GM19043 (cell line): ENCODE measurements around the gene SHROOM1.
"Not testable (repeated sequence)": the region's sequence is repeated elsewhere in the genome, so short reads cannot be mapped to it uniquely, and the experiment has no call there.

Experiments used
- ATAC-seq: cut with Tn5 transposase; IDR thresholded peaks from one replicate; pipeline ENCODE4 v1.9.1; 2021; ENCODE audit warnings: low read depth; ENCODE audit not compliant: unreplicated experiment

The SHROOM1 gene

GRCh38 chr5:132830436-132831094, at the start of gene SHROOM1:
TSS of gene SHROOM1 (minus strand) at chr5:132830647. CDS start at chr5:132826140, 4,507 bp downstream.
- peak; percentile 54 for ATAC-seq

- ATAC-seq, result no peak
These were observed 47.5 kb upstream of the SHROOM1 start for GRCh38 chr5:132877938-132878337.

GRCh38 chr5:132877466-132877865, 47.0 kb upstream of the SHROOM1 start:
- ATAC-seq, result no peak

GRCh38 chr5:132876020-132876759, 45.7 kb upstream of the SHROOM1 start:
- ATAC-seq, result no peak

- ATAC-seq, result no peak
These were observed 43.5 kb upstream of the SHROOM1 start for GRCh38 chr5:132873930-132874271.

- no peak for ATAC-seq
These were observed 42.9 kb upstream of the SHROOM1 start, which contains the start of gene LEAP2 for GRCh38 chr5:132873119-132873929. TSS of gene LEAP2 (plus strand) at chr5:132873668. CDS start at chr5:132873695, 27 bp downstream.

GRCh38 chr5:132872788-132873118, 42.3 kb upstream of the SHROOM1 start:
- no peak for ATAC-seq

GRCh38 chr5:132871459-132872284, 41.2 kb upstream of the SHROOM1 start:
- ATAC-seq, result no peak

GRCh38 chr5:132870801-132871200, 40.4 kb upstream of the SHROOM1 start:
- ATAC-seq, result no peak

GRCh38 chr5:132868754-132869153, 38.3 kb upstream of the SHROOM1 start:
- no peak for ATAC-seq

GRCh38 chr5:132867046-132867451, 36.6 kb upstream of the SHROOM1 start:
- no peak for ATAC-seq

- ATAC-seq, result peak; percentile 99
These were observed 36.0 kb upstream of the SHROOM1 start, which contains the start of the genes GDF9 and UQCRQ for GRCh38 chr5:132866342-132867045. TSS of gene GDF9 (minus strand) at chr5:132866469. CDS start at chr5:132864533, 1,936 bp downstream. TSS of gene UQCRQ (plus strand) at chr5:132866642. CDS start at chr5:132866882, 240 bp downstream.

GRCh38 chr5:132865668-132866341, 35.4 kb upstream of the SHROOM1 start:
- peak; percentile 16 for ATAC-seq

GRCh38 chr5:132860742-132861141, 30.3 kb upstream of the SHROOM1 start:
- ATAC-seq, result no peak

GRCh38 chr5:132859889-132860437, 29.5 kb upstream of the SHROOM1 start:
- ATAC-seq, result no peak

- ATAC-seq, result no peak
These were observed 25.6 kb upstream of the SHROOM1 start for GRCh38 chr5:132856011-132856410.

GRCh38 chr5:132854992-132855391, 24.5 kb upstream of the SHROOM1 start:
- not testable (repeated sequence) for ATAC-seq

GRCh38 chr5:132854301-132854700, 23.9 kb upstream of the SHROOM1 start:
- no peak for ATAC-seq

GRCh38 chr5:132853790-132854189, 23.3 kb upstream of the SHROOM1 start:
- ATAC-seq, result no peak
